GM19025 (cell line): ENCODE measurements around the gene AP1M1.
"Not testable (repeated sequence)": the region's sequence is repeated elsewhere in the genome, so short reads cannot be mapped to it uniquely, and the experiment has no call there.

Experiments used
- ATAC-seq: cut with Tn5 transposase; IDR thresholded peaks from one replicate; pipeline ENCODE4 v1.9.1; 2021; ENCODE audit warnings: mild to moderate bottlenecking, low read depth, moderate library complexity; ENCODE audit not compliant: unreplicated experiment

The AP1M1 gene

DNA sequence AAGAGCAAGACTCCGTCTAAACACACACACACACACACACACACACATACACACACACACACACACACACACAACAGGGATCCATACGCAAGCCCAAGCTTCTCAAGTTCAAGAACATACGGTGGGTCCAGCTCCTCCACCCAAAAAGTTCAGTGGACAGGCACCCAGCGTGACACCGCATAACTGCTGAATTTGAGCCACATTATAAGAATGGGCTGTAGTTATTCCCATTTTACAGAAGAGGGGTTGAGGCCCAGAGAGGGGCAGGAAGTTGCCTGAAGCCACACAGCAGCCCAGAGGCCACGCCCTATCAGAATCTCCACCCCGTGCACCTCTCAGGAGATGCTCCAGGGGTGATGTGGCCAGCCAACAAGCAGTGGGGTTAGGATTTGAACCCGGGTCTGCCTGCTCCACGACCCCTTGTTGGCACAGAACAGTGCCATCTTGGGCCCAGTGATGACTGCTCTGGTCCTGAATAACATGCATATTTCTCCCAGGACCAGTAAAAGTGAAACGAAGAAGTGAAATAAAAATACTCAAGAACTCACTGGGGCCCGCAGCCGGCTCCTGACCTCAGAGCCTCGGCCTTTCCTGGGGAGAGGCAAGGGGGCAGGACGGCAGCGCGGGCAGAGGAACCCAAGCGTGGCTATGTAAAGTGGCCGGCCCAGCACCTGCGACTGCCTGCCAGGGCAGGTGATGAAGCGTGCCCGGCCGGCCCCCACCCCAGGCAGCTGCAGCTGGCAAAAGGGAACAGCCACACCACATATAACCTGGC, 61.9 kb downstream of the AP1M1 start:
- ATAC-seq, result no peak

DNA sequence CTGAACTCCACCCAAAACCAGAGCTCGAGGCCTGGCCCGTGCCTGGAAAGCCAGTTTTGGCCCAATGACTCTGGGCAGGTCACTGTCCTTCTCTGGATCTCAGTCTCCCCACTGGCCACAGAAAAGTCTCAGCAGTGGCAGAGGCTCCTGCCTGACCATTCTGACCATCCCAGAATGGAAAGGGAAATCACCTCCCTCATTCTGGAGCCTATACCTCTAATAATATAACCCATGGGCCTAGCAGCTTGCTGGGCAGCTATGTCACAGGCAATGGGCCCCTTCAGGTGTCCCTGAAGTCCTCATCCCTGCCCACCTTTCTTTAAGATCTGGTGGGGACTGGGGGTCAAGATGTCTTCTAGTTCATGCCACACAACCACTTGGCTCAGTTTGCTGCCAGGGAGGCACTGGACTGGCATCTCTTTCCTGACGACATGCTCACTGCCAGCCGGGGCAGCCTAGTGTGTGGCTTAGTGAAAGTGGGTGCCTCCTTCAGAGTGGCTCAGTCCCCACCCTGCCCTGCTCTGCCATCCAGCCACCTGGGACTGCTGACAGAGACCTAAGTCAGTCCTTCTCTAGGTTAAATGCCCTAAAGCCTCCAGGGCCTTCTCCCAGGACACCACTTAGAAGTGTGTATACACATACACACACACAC, 62.6 kb downstream of the AP1M1 start:
- no peak for ATAC-seq

DNA sequence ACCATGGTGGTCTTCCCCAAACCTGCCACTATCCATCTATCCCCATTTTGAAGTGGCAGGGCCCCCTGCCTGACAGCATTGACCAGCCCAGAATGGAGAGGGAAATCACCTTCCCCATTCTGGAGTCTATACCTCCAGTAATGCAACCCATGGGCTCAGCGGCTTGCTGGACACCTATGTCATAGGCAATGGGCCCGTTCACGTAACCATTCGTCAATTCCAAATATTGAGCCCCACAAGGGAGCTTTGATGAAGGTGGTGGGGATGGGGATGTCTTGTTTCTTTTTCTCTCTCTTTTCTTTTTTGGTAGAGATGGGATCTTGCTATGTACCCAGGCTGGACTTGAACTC, 63.1 kb downstream of the AP1M1 start:
- ATAC-seq, result no peak

DNA sequence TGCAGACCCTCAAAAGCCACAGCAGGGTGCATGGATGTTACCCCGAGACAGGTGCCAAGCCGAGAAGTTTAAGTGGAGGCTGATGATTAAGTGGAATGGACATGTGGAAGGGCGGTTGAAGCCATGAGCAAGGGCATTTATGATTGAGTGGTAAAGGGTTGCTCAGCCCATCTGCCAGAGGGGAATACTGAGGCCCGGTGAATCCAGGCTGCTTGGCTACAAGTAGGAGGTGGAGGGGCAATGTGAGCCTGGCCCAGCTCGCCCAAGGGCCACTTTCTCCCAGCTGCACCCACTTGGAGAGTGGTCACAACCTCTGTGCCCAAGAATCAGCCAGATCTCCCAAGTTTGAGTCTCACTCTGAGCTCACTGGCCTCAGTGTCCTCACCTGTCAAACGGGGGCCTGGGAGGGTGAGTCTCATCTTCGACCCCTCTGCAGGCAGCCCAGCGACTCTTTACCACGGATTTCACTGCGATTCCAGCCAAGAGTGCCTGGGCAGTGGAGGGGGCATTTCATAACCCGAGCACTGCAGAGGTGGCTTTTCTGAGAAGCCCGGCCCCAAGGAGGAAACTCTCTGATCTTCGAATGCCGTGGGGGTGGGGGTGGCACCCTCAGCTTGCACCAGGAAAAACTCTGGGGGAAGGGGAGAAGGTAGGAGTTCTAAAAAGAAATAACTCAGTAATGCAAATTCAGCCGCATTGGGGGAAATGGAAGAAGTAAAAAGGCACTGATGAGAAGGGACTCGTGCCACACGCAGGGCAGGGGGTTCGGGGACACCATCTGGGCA, 64.1 kb downstream of the AP1M1 start:
- ATAC-seq, result no peak

DNA sequence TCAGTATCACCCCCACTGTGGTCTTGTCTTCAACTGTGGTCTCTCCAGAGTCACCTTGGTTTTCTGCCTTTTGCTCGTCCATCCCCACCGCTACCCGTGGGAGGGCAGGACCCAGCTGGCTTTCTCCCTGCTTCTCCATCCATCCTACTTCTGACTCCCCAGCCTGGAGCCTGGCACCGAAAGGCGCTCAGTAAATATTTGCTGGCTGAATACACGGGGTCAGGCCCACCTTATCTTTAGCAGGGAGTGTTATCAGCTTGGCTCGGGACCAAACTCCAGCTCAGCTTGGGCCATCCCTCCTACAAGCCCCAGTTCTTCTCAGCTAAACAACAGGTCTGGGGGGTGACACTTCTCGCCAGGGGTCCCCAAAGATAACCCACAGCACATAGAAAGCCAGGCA, 64.9 kb downstream of the AP1M1 start:
- no peak for ATAC-seq

DNA sequence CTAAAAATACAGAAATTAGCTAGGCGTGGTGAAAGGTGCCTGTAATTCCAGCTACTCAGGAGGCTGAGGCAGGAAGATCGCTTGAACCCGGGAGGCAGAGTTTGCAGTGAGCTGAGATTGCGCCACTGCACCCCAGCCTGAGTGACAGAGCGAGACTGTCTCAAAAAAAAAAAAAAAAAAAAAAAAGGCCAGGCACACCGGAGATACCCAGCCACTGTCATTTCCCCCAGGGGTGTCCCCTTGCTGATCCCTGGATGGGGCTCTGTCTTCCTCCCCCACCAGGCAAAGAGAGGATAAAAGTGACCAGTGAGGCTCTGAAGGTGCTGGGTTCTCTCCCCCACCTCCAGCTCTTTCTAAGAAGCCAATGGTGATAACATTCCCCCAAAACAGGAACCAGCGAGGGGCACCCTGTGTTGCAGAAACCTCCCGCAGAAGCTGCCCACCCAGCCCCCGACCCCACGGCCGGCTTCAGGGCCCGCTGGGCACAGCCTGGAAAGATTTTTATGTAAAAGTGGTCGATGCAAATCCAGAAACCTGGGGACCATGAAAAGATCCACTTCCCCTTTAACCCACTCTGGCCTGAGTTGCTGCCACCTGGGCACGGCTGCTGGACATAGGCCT, 65.5 kb downstream of the AP1M1 start:
- no peak for ATAC-seq

DNA sequence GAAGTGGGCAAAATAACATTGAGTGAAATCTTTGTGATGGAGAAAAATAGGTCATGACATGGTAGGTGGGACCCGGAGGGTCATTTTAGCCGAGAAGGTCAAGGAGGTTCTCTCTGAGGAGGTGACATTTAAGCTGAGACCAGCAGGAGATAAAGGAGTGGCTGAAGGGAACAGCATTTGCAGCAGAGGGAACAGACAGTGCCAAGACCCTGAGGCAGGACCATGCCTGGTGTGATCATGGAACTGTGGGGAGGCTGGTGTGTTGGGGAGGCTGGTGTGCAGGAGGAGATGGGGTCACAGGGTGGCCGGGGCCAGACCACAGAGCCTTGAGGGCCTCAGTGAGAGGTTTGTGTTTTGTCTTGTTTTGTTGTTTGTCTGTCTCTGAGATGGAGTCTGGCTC, 67.5 kb downstream of the AP1M1 start:
- ATAC-seq, result no peak

DNA sequence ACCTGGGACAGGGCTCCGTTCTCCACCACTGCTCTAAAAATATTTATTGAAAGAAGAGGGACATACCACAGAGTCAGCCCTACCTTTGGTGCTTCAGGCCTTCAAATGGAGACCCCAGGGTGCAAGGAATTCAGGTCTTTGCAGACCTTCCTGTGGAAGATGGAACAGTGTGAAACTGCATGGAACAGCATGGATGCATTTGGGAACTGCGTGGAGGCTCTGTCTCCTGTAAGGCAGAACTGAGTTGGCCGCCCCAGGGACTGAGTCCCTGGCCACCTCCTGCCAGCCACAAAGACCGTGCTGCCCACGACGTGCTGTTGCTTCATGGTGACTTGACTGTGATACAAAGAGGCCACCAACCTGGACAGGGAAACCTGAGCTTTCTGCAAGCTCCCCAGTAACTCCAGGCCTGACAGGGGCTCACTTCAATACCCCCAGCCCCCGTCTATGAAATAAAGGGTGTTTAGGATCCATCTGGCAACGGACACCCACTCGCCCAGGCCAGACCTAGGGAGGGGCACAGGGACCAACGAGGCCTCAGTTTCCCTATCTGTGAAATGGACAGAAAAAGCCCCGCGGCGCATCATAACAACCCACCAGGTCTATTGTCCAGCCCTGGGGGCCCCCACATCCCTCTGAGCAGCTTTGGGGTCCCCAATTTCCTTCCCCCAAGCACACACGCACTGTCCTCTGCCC, 68.3 kb downstream of the AP1M1 start:
- ATAC-seq, result no peak

GRCh38 chr19:16266586-16266942, 68.9 kb downstream of the AP1M1 start:
- ATAC-seq, result no peak

- ATAC-seq, result no peak
Measured at GRCh38 chr19:16268676-16269319, 71.1 kb downstream of the AP1M1 start.

DNA sequence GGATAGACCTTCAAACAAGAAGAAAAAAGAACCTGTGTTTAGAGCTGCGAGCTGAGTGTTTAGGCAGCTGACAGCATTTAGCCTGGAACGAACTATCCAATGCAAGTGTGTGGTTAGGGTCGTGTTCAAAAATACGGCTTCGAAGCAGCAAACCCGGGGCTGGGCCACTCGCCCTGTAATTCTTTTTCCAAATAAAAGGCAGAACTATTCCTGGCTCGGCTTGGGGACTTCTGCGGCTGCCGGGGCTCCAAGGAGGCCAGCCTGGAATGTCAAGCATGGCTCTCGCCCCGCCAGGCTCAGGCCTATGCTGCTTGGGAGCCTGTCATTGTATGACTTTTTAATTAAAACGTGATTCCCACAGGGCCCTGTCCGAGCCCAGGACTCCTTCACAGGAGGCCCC, 75.2 kb downstream of the AP1M1 start:
- ATAC-seq, result no peak

- no peak for ATAC-seq
Measured at GRCh38 chr19:16274447-16274846, 76.7 kb downstream of the AP1M1 start.

GRCh38 chr19:16280306-16280705, 82.6 kb downstream of the AP1M1 start:
- ATAC-seq, result no peak

- no peak for ATAC-seq
Measured at GRCh38 chr19:16281743-16282142, 84.0 kb downstream of the AP1M1 start.

DNA sequence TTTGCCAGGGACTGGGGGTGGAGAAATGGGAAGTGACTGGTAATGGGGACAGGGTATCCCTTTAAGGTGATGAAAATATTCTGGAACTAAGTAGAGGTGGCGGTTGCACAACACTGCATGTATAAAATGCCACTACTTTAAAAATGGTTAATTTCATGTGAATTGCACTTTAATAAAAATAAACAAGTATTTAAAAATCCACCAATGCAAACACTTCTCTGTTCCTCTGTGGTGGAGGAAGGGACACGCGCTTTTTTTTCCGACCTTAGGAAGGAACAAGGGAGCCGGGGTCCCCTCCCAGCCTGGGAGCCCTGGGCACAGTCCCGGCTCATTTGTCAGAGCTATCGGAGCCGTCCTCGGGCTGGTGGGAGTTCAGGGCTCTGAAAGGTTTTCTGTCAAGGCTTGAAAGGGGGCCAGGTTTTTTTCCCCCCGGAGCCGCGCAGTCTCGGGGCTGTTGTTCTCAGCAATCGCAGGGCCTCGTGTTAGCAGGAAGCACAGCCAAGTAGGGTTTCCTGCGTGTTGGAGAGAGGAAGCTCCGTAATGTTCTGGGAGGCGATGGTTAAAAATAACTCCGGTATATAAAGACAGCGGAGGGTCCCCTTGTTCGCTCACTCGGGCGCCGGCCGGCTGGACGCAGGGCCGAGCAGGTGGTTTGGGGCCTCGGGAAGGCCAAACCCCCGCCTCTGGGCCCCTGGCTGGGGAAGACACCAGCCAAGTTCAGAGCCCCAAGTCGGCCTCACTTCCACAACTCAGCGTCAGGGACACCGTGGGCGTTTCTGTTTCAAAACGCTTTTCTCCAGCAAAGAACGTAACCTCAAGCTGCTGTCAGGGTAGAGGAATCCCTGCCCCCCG, 85.7 kb downstream of the AP1M1 start:
- ATAC-seq, result no peak

GRCh38 chr19:16284505-16284904, 86.8 kb downstream of the AP1M1 start:
- ATAC-seq, result no peak

GRCh38 chr19:16285079-16285478, 87.4 kb downstream of the AP1M1 start:
- not testable (repeated sequence) for ATAC-seq

- no peak for ATAC-seq
Measured at GRCh38 chr19:16285769-16286498, 88.2 kb downstream of the AP1M1 start.

DNA sequence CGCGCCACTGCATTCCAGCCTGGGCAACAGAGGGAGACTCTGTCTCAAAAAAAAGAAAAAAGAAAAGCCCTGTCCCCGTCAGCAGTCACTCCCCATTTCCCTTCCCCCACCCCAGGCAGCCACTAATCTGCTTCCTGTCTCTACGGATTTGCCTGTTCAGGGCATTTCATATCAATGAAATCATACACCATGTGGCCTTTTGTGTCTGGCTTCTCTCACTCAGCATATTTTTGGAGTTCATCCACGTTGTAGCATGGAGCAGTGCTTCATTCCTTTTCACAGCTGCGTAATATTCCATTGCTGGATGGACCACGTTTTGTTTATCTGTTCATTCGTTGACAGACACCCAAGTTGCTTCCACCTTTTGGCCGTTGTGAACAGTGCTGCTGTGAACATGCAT, 90.8 kb downstream of the AP1M1 start:
- no peak for ATAC-seq
